GM19240 (cell line): ENCODE data around the gene CLDN2.
"Not testable (repeated sequence)": the region's sequence is repeated elsewhere in the genome, so short reads cannot be mapped to it uniquely, and the experiment has no call there.

Experiments
- DNase-seq: peaks from one replicate; pipeline ENCODE4 v3.0.0; 2011; ENCODE audit warnings: low spot score; ENCODE audit not compliant: insufficient read length

CLDN2 gene

DNA sequence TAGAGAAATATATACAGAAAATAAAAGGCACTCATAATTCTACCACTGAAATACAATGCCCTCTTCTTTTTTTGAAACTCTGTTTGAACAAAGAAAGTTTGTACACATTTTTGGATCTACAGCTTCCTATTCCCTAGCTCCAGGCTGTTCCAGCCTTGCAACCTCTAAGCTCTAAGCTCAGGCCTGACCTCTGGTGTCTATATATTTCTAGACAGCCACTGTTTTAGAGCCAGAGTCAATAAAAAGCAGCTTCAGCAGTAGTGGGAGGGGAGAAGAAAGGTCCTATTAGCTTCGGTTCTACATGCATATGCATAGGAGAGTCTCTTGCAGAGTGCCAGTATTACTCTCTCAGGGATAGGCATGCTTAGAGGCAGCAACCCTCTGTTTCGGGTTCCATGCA, 39.7 kb downstream of the CLDN2 start:
- DNase-seq = no peak

DNA sequence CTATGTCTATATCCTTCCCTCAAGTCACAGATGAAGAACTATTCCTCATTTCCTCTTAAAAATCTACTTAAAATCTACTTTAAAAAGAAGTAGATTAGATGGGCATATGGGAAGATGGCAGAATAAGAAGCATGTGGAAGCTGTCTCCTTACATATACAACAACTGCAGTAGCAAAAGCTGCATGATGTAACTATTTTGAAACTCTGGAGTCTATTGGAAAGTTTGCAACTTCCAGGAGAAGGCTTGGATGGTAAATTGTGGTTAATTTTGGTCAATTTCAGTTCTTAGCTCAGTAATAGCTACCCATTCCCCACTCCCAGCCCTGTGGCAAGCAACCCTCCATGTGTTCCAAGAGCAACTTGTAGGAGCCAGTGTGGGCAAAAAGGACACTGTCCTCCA, 42.9 kb downstream of the CLDN2 start:
- DNase-seq = no peak

DNA sequence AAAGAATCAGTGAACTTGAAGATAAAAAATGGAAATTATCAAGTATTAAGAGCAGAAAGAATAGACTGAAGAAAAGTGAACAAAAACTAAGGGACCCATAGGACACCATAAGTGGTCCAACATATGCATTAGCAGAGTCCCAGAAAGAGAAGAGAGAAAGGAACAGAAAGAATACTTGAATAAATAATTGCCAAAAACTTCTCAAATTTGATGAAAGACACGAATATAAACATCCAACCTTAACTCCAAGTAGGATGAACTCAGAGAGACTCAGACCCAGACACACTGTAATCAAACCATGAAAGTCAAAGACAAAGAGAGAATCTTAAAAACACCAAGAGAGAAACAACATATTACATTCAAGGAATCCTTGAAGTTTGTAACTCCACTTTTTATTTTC, 44.1 kb downstream of the CLDN2 start:
- no peak for DNase-seq

DNA sequence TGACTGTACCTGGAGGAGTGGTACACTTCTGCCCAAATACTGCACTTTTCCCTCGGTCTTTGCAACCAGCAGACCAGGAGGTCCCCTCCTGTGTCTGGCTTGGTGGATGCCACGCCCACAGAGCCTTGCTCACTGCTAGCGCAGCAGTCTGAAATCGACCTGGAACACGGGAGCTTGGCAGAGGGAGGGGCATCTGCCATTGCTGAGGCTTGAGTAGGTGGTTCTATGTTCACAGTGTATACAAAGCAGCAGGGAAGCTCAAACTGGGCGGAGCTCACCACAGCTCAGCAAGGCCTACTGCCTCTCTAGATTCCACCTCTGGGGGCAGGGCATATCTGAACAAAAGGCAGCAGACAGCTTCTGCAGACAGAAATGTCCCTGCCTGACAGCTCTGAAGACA, 46.3 kb downstream of the CLDN2 start:
- not testable (repeated sequence) for DNase-seq

DNA sequence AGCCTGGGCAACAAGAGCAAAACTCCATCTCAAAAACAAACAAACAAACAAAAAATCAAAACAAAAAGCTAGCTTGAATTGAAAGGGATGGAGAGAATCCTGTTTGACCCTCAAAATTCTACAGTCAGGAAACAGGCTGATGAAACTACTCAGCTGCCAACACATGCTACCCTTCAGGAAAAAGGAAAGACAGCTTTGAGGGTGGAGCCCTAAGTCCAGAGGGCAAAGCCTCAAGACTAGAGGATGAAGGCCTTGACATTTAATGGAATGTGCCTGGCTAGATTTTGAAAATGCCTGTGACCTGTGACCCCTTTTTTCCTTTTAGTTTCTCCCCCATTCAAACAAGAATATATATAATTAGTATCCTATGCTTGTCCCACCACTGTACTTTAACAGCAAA, 52.7 kb downstream of the CLDN2 start:
- no peak for DNase-seq

DNA sequence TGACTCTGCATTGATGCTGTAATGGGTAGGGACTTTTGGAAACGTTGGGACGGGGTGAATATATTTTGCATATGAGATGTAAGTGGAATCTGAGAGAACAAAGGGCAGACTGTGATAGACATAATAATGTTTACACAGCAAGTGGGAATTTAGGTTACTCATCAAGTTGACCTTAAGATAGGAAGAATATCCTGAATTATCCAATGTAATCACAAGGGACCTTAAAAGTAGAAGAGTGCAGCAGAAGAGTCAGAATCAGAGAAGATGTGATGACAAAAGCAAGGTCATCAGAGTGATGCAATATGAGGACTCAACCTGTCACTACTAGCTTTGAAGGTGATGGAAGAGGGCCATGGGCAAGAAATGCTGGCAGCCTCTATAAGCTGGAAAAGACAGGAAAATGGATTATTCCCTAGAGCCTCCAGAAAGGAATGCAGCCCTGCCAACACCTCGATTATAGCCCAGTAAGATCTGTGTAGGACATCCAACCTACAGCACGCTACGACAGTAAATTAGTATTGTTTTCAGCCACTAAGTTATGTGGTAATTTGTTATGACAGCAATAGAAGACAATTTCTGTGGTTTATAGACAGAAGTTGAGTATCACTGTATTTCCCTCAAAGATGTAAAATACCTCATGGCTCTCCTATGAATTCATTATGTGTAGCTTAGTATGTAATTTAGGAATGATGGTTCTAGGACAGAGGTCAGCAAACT, 53.4 kb downstream of the CLDN2 start:
- no peak for DNase-seq

DNA sequence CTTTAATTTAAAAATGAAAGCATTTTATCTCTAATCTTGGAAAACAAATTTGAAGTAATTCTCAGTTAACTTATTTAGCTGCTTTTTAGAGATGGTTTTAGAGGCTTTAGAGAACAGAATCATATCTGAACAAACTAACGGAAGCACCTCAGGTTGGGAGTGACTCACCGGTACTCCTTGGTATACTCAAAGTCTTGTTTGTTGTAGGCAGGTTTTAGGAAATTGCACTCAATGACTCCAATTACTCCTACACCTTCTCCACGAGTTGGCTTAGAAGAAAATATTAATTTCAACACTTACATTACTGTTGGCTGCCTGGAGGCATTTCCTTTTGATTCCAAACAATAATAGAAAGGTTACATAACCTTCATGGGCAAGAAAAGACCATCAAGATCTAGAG, 56.2 kb downstream of the CLDN2 start:
- no peak for DNase-seq
